Naive B cell (primary cell): ENCODE results near the gene FOXO6. TPM values are rescaled to one million over a fixed set of nuclear protein-coding genes. Genes with fewer than 3 reads are reported as not detected.
"Not testable (repeated sequence)": the region's sequence is repeated elsewhere in the genome, so short reads cannot be mapped to it uniquely, and the experiment has no call there.

Experiments used
- ATAC-seq, 2 donors: fragments of 150-1000 bp; cut with Tn5 transposase; 2 replicates each; pipeline ENCODE4 v1.10.0; 2021; ENCODE audit warnings: low read depth in 2 of 2, mild to moderate bottlenecking in 2 of 2, moderate library complexity in 2 of 2
- DNase-seq: peaks from one replicate; pipeline ENCODE4 v3.0.0; 2022
- H3K27ac Mint-ChIP-seq, 6 donors: one replicate each; pipeline ENCODE4 v1.8.0; 2020 to 2022; ENCODE audit warnings: mild to moderate bottlenecking in 6 of 6, mixed read lengths in 6 of 6, moderate library complexity in 5 of 6, inconsistent platforms in 2 of 6
- H3K27me3 Mint-ChIP-seq, 3 donors: one replicate each; pipeline ENCODE4 v1.8.0; 2021 to 2022; ENCODE audit warnings: mixed read lengths in 3 of 3, mild to moderate bottlenecking in 1 of 3
- H3K36me3 Mint-ChIP-seq, 2 donors: one replicate each; pipeline ENCODE4 v1.8.0; 2020 to 2022; ENCODE audit warnings: mixed read lengths in 2 of 2, inconsistent platforms in 1 of 2, mild to moderate bottlenecking in 1 of 2
- H3K4me1 Mint-ChIP-seq, 3 donors: one replicate each; pipeline ENCODE4 v1.8.0; 2020 to 2022; ENCODE audit warnings: mixed read lengths in 3 of 3, inconsistent platforms in 1 of 3, mild to moderate bottlenecking in 1 of 3, moderate library complexity in 1 of 3
- H3K4me3 Mint-ChIP-seq, 8 donors: one replicate each; pipeline ENCODE4 v1.8.0; 2020 to 2022; ENCODE audit warnings: mild to moderate bottlenecking in 8 of 8, mixed read lengths in 8 of 8, moderate library complexity in 8 of 8, inconsistent platforms in 2 of 8
- H3K9me3 Mint-ChIP-seq, 7 donors: one replicate each; pipeline ENCODE4 v1.8.0; 2020 to 2022; ENCODE audit warnings: mixed read lengths in 7 of 7, mild to moderate bottlenecking in 5 of 7, inconsistent platforms in 2 of 7, moderate library complexity in 1 of 7
- polyA plus RNA-seq, 6 donors: library from polyadenylated mRNA; unstranded; fragments of 300-500 nt; fragmentation: Illumina TruSeq; gene quantifications; one replicate each; pipeline ENCODE4 v1.2.3, GENCODE V29; 2021; ENCODE audit warnings: low read depth in 6 of 6

The FOXO6 gene
- polyA plus RNA-seq, 6 donors from 2014 or later, result 0.21 TPM; not detected in 5

- Mint-ChIP-seq H3K27ac (no peak overlapping the region), H3K4me3 (no peak overlapping the region), H3K4me1 (no peaks in the 10 kb centered on the region), H3K36me3 (no peaks in the 10 kb centered on the region), H3K27me3 (peaks cover 0 to 8% (median 5%) of the 10 kb centered on the region in 3 donors), H3K9me3 (no peaks in the 10 kb centered on the region)
- DNase-seq (no peak), ATAC-seq (no peak)
Measured at GRCh38 chr1:41322101-41322661, 39.1 kb upstream of the FOXO6 start.

- H3K4me3 Mint-ChIP-seq, result no peak overlapping the region
- H3K4me1 Mint-ChIP-seq, result no peaks in the 10 kb centered on the region
- no peaks in the 10 kb centered on the region for H3K9me3 Mint-ChIP-seq
- no peak for DNase-seq
- H3K36me3 Mint-ChIP-seq, result no peaks in the 10 kb centered on the region
- peaks cover 0 to 8% (median 5%) of the 10 kb centered on the region in 3 donors for H3K27me3 Mint-ChIP-seq
- peak; percentile 38 to 59 for ATAC-seq
- no peak overlapping the region for H3K27ac Mint-ChIP-seq
Measured at GRCh38 chr1:41322835-41323234, 38.4 kb upstream of the FOXO6 start.

- H3K4me1 Mint-ChIP-seq, result no peaks in the 10 kb centered on the region
Measured at GRCh38 chr1:41323243-41323642, 38.0 kb upstream of the FOXO6 start.

GRCh38 chr1:41325801-41326200 is 35.4 kb upstream of the FOXO6 start:
- ATAC-seq, result no peak

More at GRCh38 chr1:41323243-41323642, 38.0 kb upstream of the FOXO6 start:
- Mint-ChIP-seq H3K27me3 (peaks cover 0 to 8% (median 5%) of the 10 kb centered on the region in 3 donors), H3K27ac (no peak overlapping the region), H3K4me3 (no peak overlapping the region), H3K9me3 (no peaks in the 10 kb centered on the region), H3K36me3 (no peaks in the 10 kb centered on the region)
- ATAC-seq (no peak), DNase-seq (no peak)

GRCh38 chr1:41327383-41327999 is 33.7 kb upstream of the FOXO6 start:
- H3K27me3 Mint-ChIP-seq, result no peaks in the 10 kb centered on the region
- H3K4me3 Mint-ChIP-seq, result no peak overlapping the region
- H3K4me1 Mint-ChIP-seq, result no peaks in the 10 kb centered on the region
- H3K9me3 Mint-ChIP-seq, result no peaks in the 10 kb centered on the region
- DNase-seq (no peak), ATAC-seq (no peak)
- H3K27ac Mint-ChIP-seq, result no peak overlapping the region
- H3K36me3 Mint-ChIP-seq, result no peaks in the 10 kb centered on the region

More at GRCh38 chr1:41325801-41326200, 35.4 kb upstream of the FOXO6 start:
- DNase-seq, result no peak
- Mint-ChIP-seq H3K9me3 (no peaks in the 10 kb centered on the region), H3K27me3 (no peaks in the 10 kb centered on the region), H3K27ac (no peak overlapping the region), H3K4me3 (no peak overlapping the region), H3K36me3 (no peaks in the 10 kb centered on the region), H3K4me1 (no peaks in the 10 kb centered on the region)

GRCh38 chr1:41328001-41328615 is 33.1 kb upstream of the FOXO6 start:
- Mint-ChIP-seq H3K4me3 (no peak overlapping the region), H3K9me3 (peaks cover 0 to 3% (median 2%) of the 10 kb centered on the region in 7 donors), H3K27ac (no peak overlapping the region), H3K36me3 (peaks cover 0 to 3% of the 10 kb centered on the region in 2 donors), H3K4me1 (no peaks in the 10 kb centered on the region), H3K27me3 (peaks cover 0 to 5% (median 4%) of the 10 kb centered on the region in 3 donors)
- no peak for ATAC-seq
- DNase-seq, result no peak

GRCh38 chr1:41328780-41329640 is 32.2 kb upstream of the FOXO6 start:
- Mint-ChIP-seq H3K4me3 (no peak overlapping the region), H3K27me3 (peaks cover 0 to 7% (median 5%) of the 10 kb centered on the region in 3 donors), H3K27ac (no peak overlapping the region), H3K9me3 (peaks cover 0 to 7% (median 3%) of the 10 kb centered on the region in 7 donors), H3K4me1 (no peaks in the 10 kb centered on the region), H3K36me3 (peaks cover 0 to 5% of the 10 kb centered on the region in 2 donors)
- ATAC-seq (no peak), DNase-seq (no peak)

- ATAC-seq, result no peak
- DNase-seq, result no peak
- Mint-ChIP-seq H3K4me3 (no peak overlapping the region), H3K27ac (no peak overlapping the region), H3K9me3 (peaks cover 3 to 16% (median 7%) of the 10 kb centered on the region in 7 donors), H3K27me3 (peaks cover 0 to 7% (median 5%) of the 10 kb centered on the region in 3 donors), H3K36me3 (peaks cover 0 to 5% of the 10 kb centered on the region in 2 donors), H3K4me1 (no peaks in the 10 kb centered on the region)
Measured at GRCh38 chr1:41329662-41330587, 31.3 kb upstream of the FOXO6 start.

- no peak for DNase-seq
- peak overlapping the region in 2 of 6 donors; percentile 3 to 84 for H3K27ac Mint-ChIP-seq
- H3K27me3 Mint-ChIP-seq, result peaks cover 0 to 12% (median 7%) of the 10 kb centered on the region in 3 donors
- H3K4me3 Mint-ChIP-seq, result peak overlapping the region in 1 of 8 donors; percentile 51
- no peaks in the 10 kb centered on the region for H3K4me1 Mint-ChIP-seq
- peaks cover 0 to 5% of the 10 kb centered on the region in 2 donors for H3K36me3 Mint-ChIP-seq
- peaks cover 3 to 23% (median 12%) of the 10 kb centered on the region in 7 donors for H3K9me3 Mint-ChIP-seq
- no peak for ATAC-seq
Measured at GRCh38 chr1:41330588-41331545, 30.4 kb upstream of the FOXO6 start.

GRCh38 chr1:41331546-41331917 is 29.7 kb upstream of the FOXO6 start:
- DNase-seq, result no peak
- H3K4me3 Mint-ChIP-seq, result no peak overlapping the region
- no peak for ATAC-seq
- peaks cover 3 to 28% (median 12%) of the 10 kb centered on the region in 7 donors for H3K9me3 Mint-ChIP-seq
- no peaks in the 10 kb centered on the region for H3K4me1 Mint-ChIP-seq
- H3K27me3 Mint-ChIP-seq, result peaks cover 0 to 17% (median 14%) of the 10 kb centered on the region in 3 donors
- peaks cover 0 to 5% of the 10 kb centered on the region in 2 donors for H3K36me3 Mint-ChIP-seq
- H3K27ac Mint-ChIP-seq, result no peak overlapping the region

GRCh38 chr1:41332161-41332560 is 29.1 kb upstream of the FOXO6 start:
- not testable (repeated sequence) for DNase-seq, H3K4me1 Mint-ChIP-seq, H3K27ac Mint-ChIP-seq, ATAC-seq, H3K4me3 Mint-ChIP-seq, H3K36me3 Mint-ChIP-seq
- Mint-ChIP-seq H3K9me3 (peaks cover 3 to 28% (median 12%) of the 10 kb centered on the region in 7 donors), H3K27me3 (peaks cover 0 to 20% (median 17%) of the 10 kb centered on the region in 3 donors)
